OCI-LY7 (cell line): ENCODE results near the gene ACSL4. TPM values are rescaled to one million over a fixed set of nuclear protein-coding genes. Genes with fewer than 3 reads are reported as not detected.

ENCODE experiments used
- BruUV-seq: library from RNA; stranded (reverse); fragments of 400-500 nt; replicated peaks from 2 replicates; lab custom pipeline; 2021; lab: Mats Ljungman, UMichigan
- CTCF ChIA-PET: fragments of 300-600 bp; sonication (Branson Sonifier 250); formaldehyde crosslinking; loops from one replicate; lab custom pipeline; 2022; ENCODE audit warnings: antibody characterized with exemption; ENCODE audit not compliant: unreplicated experiment; lab: Charles Lee
- POLR2A ChIA-PET: fragments of 300-600 bp; sonication (Branson Sonifier 250); formaldehyde crosslinking; loops from one replicate; lab custom pipeline; 2022; ENCODE audit warnings: antibody characterized with exemption; lab: Charles Lee
- DNase-seq: peaks from one replicate; pipeline ENCODE4 v3.0.0-alpha.2; 2015; ENCODE audit warnings: low spot score
- H2AFZ ChIP-seq: fragments of 200-600 bp; sonication (generic), shearing (Covaris generic); 2 replicates; pipeline ENCODE4 v1.6.1; 2014; ENCODE audit warnings: mild to moderate bottlenecking, antibody characterized with exemption, low read length, moderate library complexity
- H3K27ac ChIP-seq: fragments of 200-600 bp; sonication (generic); 2 replicates; pipeline ENCODE4 v1.5.1; 2014; ENCODE audit warnings: mixed run types, low read depth, mild to moderate bottlenecking, moderate library complexity, low read length, inconsistent platforms; ENCODE audit not compliant: poor library complexity, severe bottlenecking
- H3K36me3 ChIP-seq: fragments of 200-600 bp; sonication (generic); 2 replicates; pipeline ENCODE4 v1.6.1; 2014; ENCODE audit warnings: mild to moderate bottlenecking, antibody characterized with exemption, low read length, moderate library complexity, mixed read lengths; ENCODE audit not compliant: insufficient read depth
- H3K4me1 ChIP-seq: fragments of 200-600 bp; sonication (generic); 2 replicates; pipeline ENCODE4 v1.5.1; 2014; ENCODE audit warnings: mild to moderate bottlenecking, low read length; ENCODE audit not compliant: insufficient read depth, poor library complexity, severe bottlenecking
- H3K4me2 ChIP-seq: fragments of 200-600 bp; sonication (generic); 2 replicates; pipeline ENCODE4 v1.6.1; 2014; ENCODE audit warnings: mild to moderate bottlenecking, low read length
- H3K4me3 ChIP-seq: fragments of 200-600 bp; sonication (generic); 2 replicates; pipeline ENCODE4 v1.5.1; 2014; ENCODE audit warnings: mild to moderate bottlenecking, low read depth, low read length; ENCODE audit not compliant: poor library complexity, severe bottlenecking
- H3K79me2 ChIP-seq: fragments of 200-600 bp; sonication (generic); 2 replicates; pipeline ENCODE4 v1.6.1; 2016; ENCODE audit warnings: low read depth, mild to moderate bottlenecking, low read length, moderate library complexity, mixed read lengths; ENCODE audit not compliant: insufficient read depth
- H3K9me2 ChIP-seq: fragments of 200-600 bp; sonication (generic); 2 replicates; pipeline ENCODE4 v1.6.1; 2016; ENCODE audit warnings: mild to moderate bottlenecking, low read length, mixed read lengths; ENCODE audit not compliant: insufficient read depth
- H3K9me3 ChIP-seq: fragments of 200-600 bp; sonication (generic); 2 replicates; pipeline ENCODE4 v1.6.1; 2014; ENCODE audit warnings: mild to moderate bottlenecking, mixed run types, low read length, mixed read lengths
- H4K20me1 ChIP-seq: fragments of 200-600 bp; sonication (generic); 2 replicates; pipeline ENCODE4 v1.6.1; 2014; ENCODE audit warnings: mild to moderate bottlenecking, antibody characterized with exemption, low read length, moderate library complexity, mixed read lengths; ENCODE audit not compliant: insufficient read depth
- CTCF ChIP-seq: fragments of 200-600 bp; sonication (generic); conservative IDR thresholded peaks from 2 replicates; pipeline ENCODE4 v1.5.1; 2014; ENCODE audit warnings: mild to moderate bottlenecking, antibody characterized with exemption, low read length, moderate library complexity, mixed read lengths
- EZH2phosphoT487 ChIP-seq: fragments of 200-600 bp; sonication (generic); IDR thresholded peaks from 2 replicates; pipeline ENCODE4 v1.6.1; 2018; ENCODE audit warnings: low read depth, borderline replicate concordance, mild to moderate bottlenecking, mixed run types, antibody characterized with exemption, low read length, moderate library complexity, mixed read lengths
- intact Hi-C: fragments of 100-400 bp; cut with micrococcal nuclease; formaldehyde crosslinking; loops from one replicate; pipeline ENCODE4 v1.10.0; 2022; ENCODE audit not compliant: unreplicated experiment
- total RNA-seq, 2 experiments: library from RNA; depleted of rRNA in 1 of 2; stranded (reverse); fragments of >200 nt in 1 of 2; shearing (Covaris generic) in 1 of 2; gene quantifications; 2 replicates each; pipeline ENCODE4 v1.2.3, GENCODE V29; 2014 to 2022

ACSL4 gene
- total RNA-seq, 2 experiments from 2014 or later: 18.4 to 35.4 TPM

- peaks cover 17% of the 10 kb centered on the region; the same call in 1 of the 2 replicates for H3K36me3 ChIP-seq
- peaks cover 5% of the 10 kb centered on the region; the same call in 1 of the 2 replicates for H3K79me2 ChIP-seq
- POLR2A ChIA-PET: interaction anchor here (0.6 to 1.0 kb wide), 2 partner anchors 12 to 216 kb away, joined by 3 to 4 read pairs; no protein-coding TSS in a partner anchor
- H3K9me3 ChIP-seq: no peaks in the 10 kb centered on the region
- DNase-seq: no peak
- no peaks in the 10 kb centered on the region for H4K20me1 ChIP-seq
- H3K4me2 ChIP-seq: no peak overlapping the region
- TF ChIP-seq EZH2phosphoT487 (no peak), CTCF (no peak)
- H3K27ac ChIP-seq: no peak overlapping the region
- H3K4me3 ChIP-seq: no peak overlapping the region
- intact Hi-C loops: no loop called here
- no TSS peak for BruUV-seq
- no peak overlapping the region for H2AFZ ChIP-seq
- H3K9me2 ChIP-seq: no peaks in the 10 kb centered on the region
- H3K4me1 ChIP-seq: no peaks in the 10 kb centered on the region
- CTCF ChIA-PET: no interaction called here
Measured at GRCh38 chrX:109691752-109692151, 41.3 kb downstream of the ACSL4 start.

GRCh38 chrX:109691277-109691676 is 41.8 kb downstream of the ACSL4 start:
- Histone ChIP-seq H3K79me2 (peaks cover 5% of the 10 kb centered on the region; the same call in 1 of the 2 replicates), H3K9me3 (no peaks in the 10 kb centered on the region), H3K9me2 (no peaks in the 10 kb centered on the region), H3K27ac (no peak overlapping the region), H3K4me3 (no peak overlapping the region), H3K36me3 (peaks cover 17% of the 10 kb centered on the region; the same call in 1 of the 2 replicates), H4K20me1 (no peaks in the 10 kb centered on the region), H3K4me1 (no peaks in the 10 kb centered on the region), H2AFZ (no peak overlapping the region), H3K4me2 (no peak overlapping the region)
- intact Hi-C loops: no loop called here
- ChIA-PET POLR2A (interaction anchor here (0.7 kb wide), 1 partner anchor 675 kb away, joined by 3 read pairs; no protein-coding TSS in a partner anchor), CTCF (no interaction called here)
- TF ChIP-seq CTCF (no peak), EZH2phosphoT487 (no peak)
- no peak for DNase-seq
- no TSS peak for BruUV-seq

GRCh38 chrX:109687903-109688302 is 45.2 kb downstream of the ACSL4 start:
- Histone ChIP-seq H3K27ac (no peak overlapping the region), H3K9me2 (no peaks in the 10 kb centered on the region), H3K4me1 (no peaks in the 10 kb centered on the region), H3K9me3 (no peaks in the 10 kb centered on the region), H3K36me3 (peaks cover 15% of the 10 kb centered on the region; the same call in 1 of the 2 replicates), H3K4me3 (no peak overlapping the region), H3K79me2 (peaks cover 5% of the 10 kb centered on the region; the same call in 1 of the 2 replicates), H4K20me1 (no peaks in the 10 kb centered on the region), H2AFZ (no peak overlapping the region), H3K4me2 (no peak overlapping the region)
- intact Hi-C loops: no loop called here
- POLR2A ChIA-PET: no interaction called here
- TF ChIP-seq EZH2phosphoT487: no peak
- no peak for TF ChIP-seq CTCF
- CTCF ChIA-PET: no interaction called here
- no TSS peak for BruUV-seq
- no peak for DNase-seq
